Coronary artery (tissue), 2 donors: Measurements from ENCODE around the gene ENO4.

ENCODE experiments used
- DNase-seq: peaks from one replicate; pipeline ENCODE4 v3.0.0-alpha.2; 2017; ENCODE audit warnings: low spot score
- H3K27ac ChIP-seq, 2 donors: fragments of 200-600 bp; sonication (generic); one replicate each; pipeline ENCODE4 v1.5.1; 2016 to 2019
- H3K4me3 ChIP-seq: fragments of 200-600 bp; sonication (generic); 2 replicates; pipeline ENCODE4 v1.5.1; 2016; ENCODE audit warnings: mild to moderate bottlenecking, moderate library complexity
- CTCF ChIP-seq: fragments of 200-600 bp; sonication (generic); IDR thresholded peaks from one replicate; pipeline ENCODE4 v1.5.1; 2019; ENCODE audit warnings: antibody characterized with exemption

ENO4 gene

DNA sequence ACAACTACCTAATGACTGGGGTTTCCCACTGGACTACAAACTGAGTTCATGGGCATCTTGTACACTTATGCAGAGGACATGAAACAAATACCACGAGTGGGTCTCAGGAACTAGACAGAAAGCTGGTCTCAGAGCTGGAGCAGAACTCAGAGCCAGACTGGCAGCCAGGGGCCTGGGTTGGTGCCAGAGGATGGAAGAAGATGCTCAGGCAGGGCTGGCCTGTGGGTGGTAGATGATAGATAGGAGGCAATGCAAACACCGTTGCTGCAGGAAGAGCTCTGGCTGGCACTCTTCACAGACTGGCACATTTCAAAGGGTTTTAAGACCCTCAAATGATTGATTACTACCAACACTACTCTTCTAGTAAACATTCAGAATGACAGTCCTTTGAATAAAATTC is 28.8 kb downstream of the ENO4 start:
- Histone ChIP-seq H3K27ac (no peak overlapping the region), H3K4me3 (no peak overlapping the region)
- DNase-seq = no peak
- no peak for TF ChIP-seq CTCF

DNA sequence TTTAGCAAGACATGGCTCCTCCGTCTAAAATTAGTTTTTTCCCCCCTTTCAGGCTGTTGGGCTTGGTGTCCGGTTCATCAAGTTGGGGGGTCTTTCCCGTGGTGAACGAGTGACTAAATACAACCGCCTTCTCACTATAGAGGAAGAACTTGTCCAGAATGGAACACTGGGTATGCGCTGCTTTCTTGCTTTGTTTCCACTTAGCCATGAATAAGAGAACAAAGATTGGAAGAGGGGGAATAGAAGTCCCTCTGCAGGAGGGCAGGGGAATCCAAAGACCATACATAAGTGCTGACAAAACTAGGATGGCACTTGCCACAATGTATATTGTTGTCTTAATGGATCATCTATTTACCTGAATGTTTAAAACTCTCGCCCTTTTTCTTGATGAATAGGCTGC is 30.5 kb downstream of the ENO4 start:
- no peak overlapping the region for H3K4me3 ChIP-seq
- no peak for TF ChIP-seq CTCF
- DNase-seq = no peak
- no peak overlapping the region for H3K27ac ChIP-seq

DNA sequence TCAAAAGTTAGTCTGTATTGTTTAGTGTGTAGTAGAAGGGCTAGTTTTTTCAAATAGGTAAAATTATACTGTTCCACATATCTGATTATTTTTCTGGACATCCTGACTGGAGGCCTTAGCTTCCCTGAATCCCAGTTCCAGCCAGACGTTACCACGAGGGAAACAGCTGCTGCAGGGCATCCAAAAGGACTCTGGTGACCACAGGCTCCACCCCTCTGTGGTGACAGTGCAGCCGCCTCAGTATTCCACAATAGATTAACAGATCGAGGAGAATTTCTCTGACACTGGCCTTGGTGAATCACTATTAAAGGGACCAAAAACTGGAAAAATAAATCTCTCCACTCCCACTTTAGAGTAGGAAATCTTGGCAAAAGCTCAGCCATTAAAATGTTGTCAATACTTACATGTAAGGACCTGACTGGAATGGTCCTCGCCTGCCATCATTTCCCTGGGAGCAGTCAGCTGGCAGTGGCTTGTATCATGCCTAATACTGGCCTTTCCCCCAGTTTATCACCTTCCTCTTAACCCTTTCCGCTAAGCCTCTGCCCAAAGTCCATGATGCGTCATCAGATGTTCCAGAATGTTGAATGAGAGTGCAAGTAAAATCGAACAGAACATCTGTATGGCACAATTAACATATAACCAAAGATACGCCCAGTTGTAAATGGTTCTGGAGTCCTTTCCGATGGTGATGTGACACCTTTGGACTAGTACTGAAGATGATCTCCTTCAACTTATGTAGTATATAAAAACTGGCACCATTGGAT is 31.6 kb downstream of the ENO4 start:
- DNase-seq = no peak
- H3K4me3 ChIP-seq = no peak overlapping the region
- H3K27ac ChIP-seq = no peak overlapping the region

DNA sequence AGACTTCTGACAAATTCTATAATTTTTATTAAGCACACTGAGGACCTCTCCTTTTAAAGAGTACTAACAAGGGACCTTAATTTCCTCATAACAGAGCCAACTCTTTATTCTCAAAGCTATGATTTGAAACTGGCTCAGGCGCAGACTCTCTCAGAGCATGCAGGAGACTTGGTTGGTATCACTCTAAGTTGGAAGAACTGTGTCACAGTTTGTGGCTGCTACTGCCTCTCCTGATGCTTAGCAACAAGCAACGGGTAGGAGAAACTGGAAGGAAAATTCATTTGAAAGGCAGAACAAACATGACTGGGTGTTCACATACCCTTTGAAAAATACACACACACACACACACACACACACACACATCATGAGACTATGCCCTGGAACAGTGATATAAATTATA is 33.3 kb downstream of the ENO4 start:
- Histone ChIP-seq H3K27ac (no peak overlapping the region), H3K4me3 (no peak overlapping the region)
- DNase-seq = no peak
- TF ChIP-seq CTCF = no peak

More for the DNA sequence above, 31.6 kb downstream of the ENO4 start:
- TF ChIP-seq CTCF = no peak

GRCh38 chr10:116886772-116887171 is 37.5 kb downstream of the ENO4 start:
- Histone ChIP-seq H3K4me3 (no peak overlapping the region), H3K27ac (no peak overlapping the region)
- TF ChIP-seq CTCF = no peak
- DNase-seq = no peak

DNA sequence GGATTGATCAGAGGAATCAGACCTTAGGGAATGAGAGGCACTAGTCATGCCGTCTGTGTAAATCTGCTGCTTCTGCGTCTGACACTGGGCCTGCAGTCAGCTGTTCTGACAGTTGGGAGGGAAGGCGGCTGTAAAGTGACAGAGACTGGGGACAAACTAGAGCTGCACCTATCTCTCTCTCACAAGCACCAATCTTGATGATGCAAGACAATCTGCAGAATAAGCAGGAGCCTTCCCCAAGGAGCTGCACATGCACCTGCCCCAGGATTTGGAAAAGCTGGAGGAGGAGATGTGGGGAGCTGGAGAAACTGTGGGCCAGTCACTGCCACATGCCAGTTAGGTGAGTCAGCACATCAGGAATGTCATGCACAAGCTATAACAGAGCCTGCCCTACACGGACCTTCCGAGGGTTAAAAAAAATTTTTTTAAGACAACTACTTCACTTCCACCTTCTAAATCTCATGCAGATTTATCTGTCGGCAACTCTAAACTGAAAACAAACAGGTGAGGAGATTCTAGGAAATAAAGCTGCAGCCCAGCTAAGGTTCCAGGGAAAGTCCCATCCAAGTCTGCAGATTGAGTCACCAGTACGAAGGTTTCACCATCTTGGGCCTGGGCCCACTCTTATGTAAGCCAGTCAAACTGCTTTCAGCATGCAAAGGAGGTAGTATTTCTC is 39.2 kb downstream of the ENO4 start:
- DNase-seq = no peak
- TF ChIP-seq CTCF = no peak
- Histone ChIP-seq H3K4me3 (no peak overlapping the region), H3K27ac (no peak overlapping the region)

GRCh38 chr10:116889066-116889465 is 39.8 kb downstream of the ENO4 start:
- no peak overlapping the region for H3K4me3 ChIP-seq
- no peak for DNase-seq
- no peak overlapping the region for H3K27ac ChIP-seq
- no peak for TF ChIP-seq CTCF
